HG03457 (cell line): ENCODE data around the gene RERE.

Experiments used
- ATAC-seq: cut with Tn5 transposase; IDR thresholded peaks from one replicate; pipeline ENCODE4 v1.9.1; 2021; ENCODE audit warnings: moderate number of reproducible peaks; ENCODE audit not compliant: unreplicated experiment

The RERE gene

GRCh38 chr1:8721679-8722324, 95.6 kb downstream of the RERE start:
- ATAC-seq, result no peak

GRCh38 chr1:8720347-8720746, 97.1 kb downstream of the RERE start:
- no peak for ATAC-seq

GRCh38 chr1:8718850-8719361, 98.5 kb downstream of the RERE start:
- no peak for ATAC-seq

- no peak for ATAC-seq
Measured at GRCh38 chr1:8717148-8717547, 100.3 kb downstream of the RERE start.

- no peak for ATAC-seq
Measured at GRCh38 chr1:8716238-8716637, 101.2 kb downstream of the RERE start.

GRCh38 chr1:8714173-8714572, 103.3 kb downstream of the RERE start:
- ATAC-seq, result no peak

GRCh38 chr1:8712413-8713231, 104.8 kb downstream of the RERE start:
- no peak for ATAC-seq

GRCh38 chr1:8711873-8712412, 105.5 kb downstream of the RERE start:
- ATAC-seq, result no peak

DNA sequence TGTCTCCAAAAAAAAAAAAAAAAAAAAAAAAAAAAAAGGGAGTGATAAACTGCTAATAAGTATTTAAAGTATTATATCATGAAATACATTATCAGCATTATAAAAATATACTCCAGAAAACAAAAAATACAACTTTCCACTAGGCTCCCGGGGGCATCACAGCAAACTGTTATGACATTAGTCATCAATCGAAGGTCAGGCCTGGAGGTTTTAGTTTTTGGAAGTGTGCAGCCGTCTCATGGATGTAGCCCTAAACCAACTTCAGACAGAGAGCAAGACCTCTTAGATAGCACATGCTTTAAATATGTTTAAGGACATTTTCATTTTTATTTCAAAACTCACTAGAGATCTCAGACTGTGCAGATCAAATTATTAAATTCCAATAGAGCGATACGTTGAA, 106.3 kb downstream of the RERE start:
- no peak for ATAC-seq

- no peak for ATAC-seq
Measured at GRCh38 chr1:8708259-8708658, 109.2 kb downstream of the RERE start.

DNA sequence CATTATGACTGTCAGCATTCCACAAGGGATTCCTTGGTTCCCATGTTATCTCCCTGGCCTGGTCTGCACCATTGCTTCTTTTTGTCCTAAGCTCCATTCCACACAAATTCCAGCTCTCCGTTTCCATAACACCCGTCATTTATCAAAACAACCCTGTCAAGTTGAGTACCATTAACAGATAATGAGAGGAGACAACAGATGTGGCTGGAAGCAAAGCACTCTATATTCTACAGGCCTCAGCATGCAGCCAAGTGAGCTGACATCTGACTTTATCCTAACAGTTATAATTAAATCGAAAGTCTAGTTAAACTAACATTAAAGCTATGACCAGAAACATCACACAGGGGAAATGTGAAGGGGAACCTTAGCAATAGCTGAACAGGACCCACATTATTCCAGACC, 110.4 kb downstream of the RERE start:
- ATAC-seq, result no peak

DNA sequence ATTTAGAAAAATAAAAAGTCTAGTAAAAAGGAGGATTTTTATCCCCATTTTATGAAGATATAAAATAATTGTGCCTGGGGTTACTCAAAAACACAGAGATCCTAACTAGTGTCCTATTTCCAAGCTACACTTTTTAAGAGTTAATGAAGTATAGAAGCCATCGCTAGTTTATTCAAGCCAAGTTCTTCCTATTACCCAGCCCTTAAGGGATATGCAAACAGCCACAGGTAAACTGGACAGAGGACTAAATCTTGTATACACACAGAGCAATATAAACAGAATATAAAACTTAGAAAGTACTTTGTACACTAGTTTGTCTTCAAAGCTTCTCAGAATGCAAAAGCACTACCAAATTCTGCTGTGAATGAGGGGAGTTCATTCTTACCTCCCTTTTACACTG, 111.1 kb downstream of the RERE start:
- no peak for ATAC-seq

DNA sequence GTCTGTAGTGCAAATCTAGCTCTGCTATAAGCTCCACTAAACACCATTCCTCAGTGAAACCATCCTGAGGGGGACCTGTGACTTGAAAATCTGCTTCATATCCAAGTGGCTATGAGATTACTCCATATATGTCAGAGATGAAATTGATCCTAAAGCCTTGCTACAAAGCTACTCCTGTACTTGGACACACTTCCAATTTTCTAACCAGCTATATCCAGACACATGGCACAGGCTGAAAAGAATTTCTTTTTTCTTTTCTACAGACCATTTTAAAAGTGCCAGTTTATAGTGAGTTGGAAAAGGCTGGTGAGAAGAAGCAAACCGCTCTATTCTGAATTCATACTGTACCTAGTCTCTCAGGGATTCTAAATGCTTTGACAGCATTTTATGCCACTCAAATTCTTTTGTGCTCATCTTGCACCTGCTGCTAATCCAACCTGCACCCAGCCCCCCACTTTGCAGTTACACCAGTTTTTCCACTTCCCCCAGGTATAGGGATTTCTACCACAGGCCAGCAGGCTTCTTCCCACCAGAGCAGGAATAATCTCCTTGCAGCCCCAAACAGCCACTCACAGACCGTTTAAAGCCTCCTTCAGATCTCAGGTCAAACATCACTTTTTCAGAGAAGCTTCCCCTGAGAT, 112.5 kb downstream of the RERE start:
- no peak for ATAC-seq

DNA sequence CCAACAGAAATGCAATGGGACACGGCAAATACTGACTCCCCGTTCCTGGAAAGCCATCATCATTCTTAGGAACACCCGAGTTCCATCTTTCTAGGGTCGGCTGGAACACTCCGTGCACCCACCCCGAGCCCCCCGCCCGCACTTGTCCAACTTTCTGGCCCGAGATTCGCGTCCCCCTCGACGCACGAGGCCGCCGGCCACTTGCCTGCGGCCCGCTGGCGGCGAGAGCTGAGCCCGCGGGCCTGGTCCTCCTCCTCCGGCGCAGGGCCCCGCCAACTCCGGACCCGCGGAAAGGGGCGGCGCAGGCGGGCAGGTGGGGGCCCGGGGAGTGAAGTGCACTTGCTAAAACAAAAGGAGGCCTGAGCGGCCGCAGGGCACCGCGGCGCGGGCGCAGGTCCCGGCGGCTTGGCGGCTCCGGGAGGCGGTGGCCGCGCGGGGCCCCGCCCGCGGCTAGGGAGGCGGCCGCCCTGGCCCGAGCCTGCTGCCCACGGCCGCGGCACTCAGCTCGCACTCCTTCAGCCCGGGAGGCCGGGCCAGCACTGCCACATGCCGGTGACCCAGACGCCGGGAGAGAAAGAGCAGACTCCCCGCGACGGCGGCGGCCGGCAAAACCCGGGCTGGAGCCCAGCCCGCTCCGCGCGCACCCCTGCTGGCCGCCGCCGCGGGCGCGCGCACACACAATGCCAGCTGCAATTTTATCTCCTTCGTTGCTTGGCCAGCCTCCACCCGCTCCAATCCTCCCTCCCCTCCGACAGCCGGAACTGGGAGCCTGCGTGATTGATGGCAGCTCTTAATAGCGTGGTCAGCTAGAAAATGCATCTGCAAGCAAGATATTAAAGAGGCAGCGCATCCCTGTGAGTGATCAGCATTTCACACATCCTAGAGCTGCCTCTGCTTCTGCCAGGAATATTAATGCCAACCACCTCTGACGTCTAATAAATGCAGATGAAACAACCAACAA, 114.3 kb downstream of the RERE start:
- ATAC-seq, result peak; percentile 43

DNA sequence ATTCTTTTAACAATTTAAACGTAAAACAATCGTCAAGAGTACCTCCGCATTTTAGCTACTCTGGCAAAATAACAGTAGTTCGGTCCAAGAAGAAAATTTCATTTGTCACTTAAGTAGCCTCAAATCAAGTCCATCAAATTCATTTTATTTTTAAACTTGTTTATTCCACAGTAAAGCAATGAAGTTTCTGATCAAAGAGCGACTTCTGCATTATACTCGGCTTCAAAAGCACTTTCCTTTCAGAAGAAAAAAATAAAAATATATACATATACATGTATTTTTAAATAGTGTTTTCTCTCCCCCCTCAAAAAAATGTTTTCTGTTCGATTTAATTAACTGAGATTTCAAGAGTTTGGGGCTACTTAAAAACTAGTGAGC, 115.0 kb downstream of the RERE start:
- ATAC-seq, result no peak

DNA sequence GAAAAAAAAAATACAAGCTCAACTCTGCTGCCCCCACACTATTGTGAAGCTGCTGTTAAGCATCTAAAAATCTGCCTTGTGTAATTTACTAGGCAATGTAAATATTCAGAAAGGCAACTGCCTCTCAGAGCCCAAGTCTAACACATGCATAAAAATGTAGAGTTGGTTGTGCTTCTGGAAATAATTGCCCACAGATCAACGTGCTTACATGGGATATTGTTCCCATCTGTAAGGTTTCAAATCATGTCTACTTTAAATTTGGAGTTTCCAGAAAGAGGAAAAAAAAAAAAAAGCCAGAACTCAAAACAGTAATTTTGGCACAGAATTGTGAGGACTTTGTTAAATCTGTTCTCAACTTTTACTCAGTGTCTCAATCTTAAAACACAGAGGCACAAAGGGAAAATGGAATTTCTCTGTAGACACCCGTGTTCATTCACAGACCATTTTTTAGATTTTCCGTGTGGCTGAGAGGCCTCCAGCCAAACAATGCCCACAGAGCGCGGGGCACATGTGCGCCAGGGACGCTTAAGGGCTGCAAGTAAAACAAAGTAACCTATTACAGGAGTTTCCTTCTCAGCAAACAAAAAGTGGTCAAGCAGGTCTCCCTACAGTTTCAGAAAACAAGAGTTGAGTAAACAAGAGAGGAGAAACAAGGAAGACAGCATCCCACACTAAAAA, 115.5 kb downstream of the RERE start:
- no peak for ATAC-seq

DNA sequence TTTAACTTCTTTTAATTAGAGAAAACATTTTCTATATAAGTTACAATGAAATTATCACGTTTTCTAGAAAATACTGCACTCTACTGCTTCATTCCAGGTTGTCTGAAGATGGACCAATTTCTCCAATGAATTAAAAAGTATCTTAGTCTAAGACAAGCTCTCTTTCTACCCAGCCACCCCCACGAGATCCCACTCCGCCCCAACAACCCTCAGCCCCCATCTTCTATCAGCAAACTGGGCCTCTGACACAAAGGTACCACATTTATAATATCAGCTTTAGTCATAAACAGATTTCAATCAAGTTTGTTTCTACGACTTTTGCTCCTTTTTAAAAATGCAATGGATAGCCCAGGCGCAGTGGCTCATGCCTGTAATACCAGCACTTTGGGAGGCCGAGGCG, 117.8 kb downstream of the RERE start:
- ATAC-seq, result no peak

- ATAC-seq, result no peak
Measured at GRCh38 chr1:8698937-8699447, 118.4 kb downstream of the RERE start.

DNA sequence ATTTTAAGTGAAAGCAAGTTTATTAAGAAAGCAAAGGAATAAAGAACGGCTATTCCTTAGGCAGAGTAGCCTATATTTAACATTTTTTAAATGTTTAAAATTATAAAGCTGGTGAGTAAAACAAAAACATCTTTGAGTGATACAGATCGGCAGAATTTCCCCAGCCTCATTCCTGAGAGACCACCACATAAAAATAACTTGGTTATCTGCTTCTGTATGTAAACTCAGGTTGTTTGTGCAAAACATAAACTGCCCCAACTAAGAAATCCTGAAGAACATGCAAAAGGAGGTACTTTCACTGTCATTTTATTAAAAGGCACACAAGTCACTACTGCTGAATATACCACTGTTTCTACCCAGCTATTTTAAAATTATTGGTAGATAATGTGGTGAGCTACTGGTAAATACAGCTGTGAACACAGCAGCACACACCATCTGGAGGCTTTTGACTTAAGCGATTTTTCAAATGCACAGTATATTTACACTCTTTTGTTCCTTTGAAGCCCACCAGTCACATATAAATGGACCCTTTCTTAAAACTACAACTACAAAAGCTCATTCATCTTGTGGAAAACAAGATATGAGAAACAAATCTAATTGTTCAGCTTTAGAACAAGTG, 119.3 kb downstream of the RERE start:
- no peak for ATAC-seq
